HEK293 (cell line): ENCODE data around the gene LETM1.

ENCODE experiments used
- EGR2 ChIP-seq: fragments of 450-650 bp; formaldehyde crosslinking; IDR thresholded peaks from 2 replicates; pipeline ENCODE4 v1.5.1; 2016; ENCODE audit warnings: low read depth, missing biosample characterization, missing genetic modification characterization
- KLF16 ChIP-seq: fragments of 450-650 bp; formaldehyde crosslinking; IDR thresholded peaks from 2 replicates; pipeline ENCODE4 v1.5.1; 2017; ENCODE audit warnings: missing biosample characterization, missing genetic modification characterization
- KLF8 ChIP-seq: fragments of 450-650 bp; formaldehyde crosslinking; IDR thresholded peaks from 2 replicates; pipeline ENCODE4 v1.5.1; 2016; ENCODE audit warnings: missing biosample characterization, missing genetic modification characterization
- SP2 ChIP-seq: fragments of 450-650 bp; formaldehyde crosslinking; IDR thresholded peaks from 2 replicates; pipeline ENCODE4 v1.5.1; 2016; ENCODE audit warnings: missing biosample characterization, missing genetic modification characterization
- SP7 ChIP-seq: fragments of 450-650 bp; formaldehyde crosslinking; IDR thresholded peaks from 2 replicates; pipeline ENCODE4 v1.5.1; 2016; ENCODE audit warnings: missing biosample characterization, missing genetic modification characterization
- ZBTB11 ChIP-seq: fragments of 450-650 bp; formaldehyde crosslinking; conservative IDR thresholded peaks from 2 replicates; pipeline ENCODE4 v1.5.1; 2016; ENCODE audit warnings: low read depth, missing biosample characterization, missing genetic modification characterization
- ZBTB20 ChIP-seq: fragments of 450-650 bp; formaldehyde crosslinking; IDR thresholded peaks from 2 replicates; pipeline ENCODE4 v1.5.1; 2016; ENCODE audit warnings: missing biosample characterization, missing genetic modification characterization
- ZBTB48 ChIP-seq: fragments of 450-650 bp; formaldehyde crosslinking; IDR thresholded peaks from 2 replicates; pipeline ENCODE4 v1.5.1; 2016; ENCODE audit warnings: missing biosample characterization, missing genetic modification characterization
- ZEB2 ChIP-seq: fragments of 450-650 bp; formaldehyde crosslinking; IDR thresholded peaks from 2 replicates; pipeline ENCODE4 v1.5.1; 2016; ENCODE audit warnings: missing biosample characterization, missing genetic modification characterization
- ZFHX2 ChIP-seq: fragments of 450-650 bp; formaldehyde crosslinking; conservative IDR thresholded peaks from 2 replicates; pipeline ENCODE4 v1.5.1; 2016; ENCODE audit warnings: missing biosample characterization, missing genetic modification characterization
- ZNF140 ChIP-seq: fragments of 450-650 bp; formaldehyde crosslinking; IDR thresholded peaks from 2 replicates; pipeline ENCODE4 v1.5.1; 2016; ENCODE audit warnings: missing biosample characterization, missing genetic modification characterization
- ZNF2 ChIP-seq: fragments of 450-650 bp; formaldehyde crosslinking; IDR thresholded peaks from 2 replicates; pipeline ENCODE4 v1.5.1; 2016; ENCODE audit warnings: missing biosample characterization, missing genetic modification characterization
- ZNF214 ChIP-seq: fragments of 450-650 bp; formaldehyde crosslinking; IDR thresholded peaks from 2 replicates; pipeline ENCODE4 v1.5.1; 2017; ENCODE audit warnings: missing biosample characterization, mild to moderate bottlenecking, missing genetic modification characterization, borderline replicate concordance
- ZNF223 ChIP-seq: fragments of 450-650 bp; formaldehyde crosslinking; IDR thresholded peaks from 2 replicates; pipeline ENCODE4 v1.5.1; 2016; ENCODE audit warnings: missing biosample characterization, missing genetic modification characterization
- ZNF239 ChIP-seq: fragments of 450-650 bp; formaldehyde crosslinking; IDR thresholded peaks from 2 replicates; pipeline ENCODE4 v1.5.1; 2016; ENCODE audit warnings: missing biosample characterization, missing genetic modification characterization
- ZNF24 ChIP-seq: fragments of 450-650 bp; formaldehyde crosslinking; IDR thresholded peaks from 2 replicates; pipeline ENCODE4 v1.5.1; 2016; ENCODE audit warnings: missing biosample characterization, missing genetic modification characterization
- ZNF324 ChIP-seq: fragments of 450-650 bp; formaldehyde crosslinking; IDR thresholded peaks from 2 replicates; pipeline ENCODE4 v1.5.1; 2016; ENCODE audit warnings: missing biosample characterization, missing genetic modification characterization
- ZNF335 ChIP-seq: fragments of 450-650 bp; formaldehyde crosslinking; conservative IDR thresholded peaks from 2 replicates; pipeline ENCODE4 v1.5.1; 2016; ENCODE audit warnings: missing biosample characterization, missing genetic modification characterization
- ZNF341 ChIP-seq: fragments of 450-650 bp; formaldehyde crosslinking; IDR thresholded peaks from 2 replicates; pipeline ENCODE4; 2016; ENCODE audit warnings: low read depth, missing biosample characterization, missing genetic modification characterization
- ZNF37A ChIP-seq: fragments of 450-650 bp; IDR thresholded peaks from 2 replicates; pipeline ENCODE4 v1.5.1; 2018; ENCODE audit warnings: missing biosample characterization, missing genetic modification characterization
- ZNF501 ChIP-seq: fragments of 450-650 bp; formaldehyde crosslinking; IDR thresholded peaks from 2 replicates; pipeline ENCODE4 v1.5.1; 2016; ENCODE audit warnings: missing biosample characterization, missing genetic modification characterization
- ZNF544 ChIP-seq: fragments of 450-650 bp; formaldehyde crosslinking; IDR thresholded peaks from 2 replicates; pipeline ENCODE4 v1.5.0; 2017; ENCODE audit warnings: missing biosample characterization, missing genetic modification characterization
- ZNF558 ChIP-seq: fragments of 450-650 bp; formaldehyde crosslinking; IDR thresholded peaks from 2 replicates; pipeline ENCODE4 v1.5.1; 2016; ENCODE audit warnings: missing biosample characterization, missing genetic modification characterization
- ZNF561 ChIP-seq: fragments of 450-650 bp; IDR thresholded peaks from 2 replicates; pipeline ENCODE4 v1.5.1; 2018; ENCODE audit warnings: missing biosample characterization, missing genetic modification characterization, borderline replicate concordance
- ZNF600 ChIP-seq: fragments of 450-650 bp; formaldehyde crosslinking; IDR thresholded peaks from 2 replicates; pipeline ENCODE4 v1.5.1; 2016; ENCODE audit warnings: missing biosample characterization, missing genetic modification characterization
- ZNF639 ChIP-seq: fragments of 450-650 bp; formaldehyde crosslinking; IDR thresholded peaks from 2 replicates; pipeline ENCODE4 v1.5.1; 2016; ENCODE audit warnings: missing biosample characterization, missing genetic modification characterization
- ZNF677 ChIP-seq: fragments of 450-650 bp; IDR thresholded peaks from 2 replicates; pipeline ENCODE4 v1.5.0; 2018; ENCODE audit warnings: missing biosample characterization, mild to moderate bottlenecking, missing genetic modification characterization, moderate library complexity
- ZNF692 ChIP-seq: fragments of 450-650 bp; formaldehyde crosslinking; IDR thresholded peaks from 2 replicates; pipeline ENCODE4 v1.5.1; 2016; ENCODE audit warnings: missing biosample characterization, missing genetic modification characterization
- TF ChIP-seq, protein P1 (sequence below): fragments of 450-650 bp; formaldehyde crosslinking; optimal IDR thresholded peaks from 2 replicates; pipeline ENCODE3; 2016; ENCODE audit warnings: missing biosample characterization, mild to moderate bottlenecking, missing genetic modification characterization
- TF ChIP-seq, protein P2 (sequence below): fragments of 450-650 bp; formaldehyde crosslinking; IDR thresholded peaks from 2 replicates; pipeline ENCODE4 v1.5.1; 2016; ENCODE audit warnings: missing biosample characterization, missing genetic modification characterization

Gene LETM1

GRCh38 chr4:1870578-1871443 is 14.9 kb upstream of the LETM1 start, which contains the start of gene NSD2 (continued):
- TF ChIP-seq SP2 (peak; percentile 29), ZNF335 (peak; percentile 65), ZNF24 (no peak), ZBTB11 (tag by site-specific recombination) (peak; percentile 62; the same call in 1 of the 2 replicates), KLF8 (tag by site-specific recombination) (peak; percentile 87), ZNF223 (tag by site-specific recombination) (0 out of 2 replicates have a peak, but pooled peaks have one; percentile 39), ZNF692 (peak; percentile 83), ZNF324 (no peak), ZNF558 (tag by site-specific recombination) (no peak), KLF16 (tag by site-specific recombination) (peak; percentile 12; the same call in 1 of the 2 replicates), EGR2 (tag by site-specific recombination) (peak; percentile 83; the same call in 1 of the 2 replicates), ZNF501 (tag by site-specific recombination) (no peak; the same call in 1 of the 2 replicates), ZNF600 (tag by site-specific recombination) (peak; percentile 65), ZBTB48 (tag by site-specific recombination) (peak; percentile 70), ZNF2 (tag by site-specific recombination) (peak; percentile 59; the same call in 1 of the 2 replicates), SP7 (peak; percentile 68), ZNF677 (no peak), ZNF239 (tag by site-specific recombination) (no peak), ZFHX2 (tag by site-specific recombination) (no peak; the same call in 1 of the 2 replicates), ZNF140 (tag by site-specific recombination) (no peak), ZNF544 (tag by site-specific recombination) (no peak), ZNF37A (tag by site-specific recombination) (no peak), ZNF561 (tag by site-specific recombination) (peak; percentile 74; the same call in 1 of the 2 replicates), ZNF341 (tag by site-specific recombination) (peak; percentile 70), ZEB2 (tag by site-specific recombination) (peak; percentile 16; the same call in 1 of the 2 replicates), ZBTB20 (tag by site-specific recombination) (peak; percentile 90), ZNF639 (tag by site-specific recombination) (no peak), ZNF214 (tag by site-specific recombination) (no peak)
- TF ChIP-seq, protein P1, sequence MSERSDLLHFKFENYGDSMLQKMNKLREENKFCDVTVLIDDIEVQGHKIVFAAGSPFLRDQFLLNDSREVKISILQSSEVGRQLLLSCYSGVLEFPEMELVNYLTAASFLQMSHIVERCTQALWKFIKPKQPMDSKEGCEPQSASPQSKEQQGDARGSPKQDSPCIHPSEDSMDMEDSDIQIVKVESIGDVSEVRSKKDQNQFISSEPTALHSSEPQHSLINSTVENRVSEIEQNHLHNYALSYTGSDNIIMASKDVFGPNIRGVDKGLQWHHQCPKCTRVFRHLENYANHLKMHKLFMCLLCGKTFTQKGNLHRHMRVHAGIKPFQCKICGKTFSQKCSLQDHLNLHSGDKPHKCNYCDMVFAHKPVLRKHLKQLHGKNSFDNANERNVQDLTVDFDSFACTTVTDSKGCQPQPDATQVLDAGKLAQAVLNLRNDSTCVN (tag by site-specific recombination) = peak; percentile 85
- TF ChIP-seq, protein P2, sequence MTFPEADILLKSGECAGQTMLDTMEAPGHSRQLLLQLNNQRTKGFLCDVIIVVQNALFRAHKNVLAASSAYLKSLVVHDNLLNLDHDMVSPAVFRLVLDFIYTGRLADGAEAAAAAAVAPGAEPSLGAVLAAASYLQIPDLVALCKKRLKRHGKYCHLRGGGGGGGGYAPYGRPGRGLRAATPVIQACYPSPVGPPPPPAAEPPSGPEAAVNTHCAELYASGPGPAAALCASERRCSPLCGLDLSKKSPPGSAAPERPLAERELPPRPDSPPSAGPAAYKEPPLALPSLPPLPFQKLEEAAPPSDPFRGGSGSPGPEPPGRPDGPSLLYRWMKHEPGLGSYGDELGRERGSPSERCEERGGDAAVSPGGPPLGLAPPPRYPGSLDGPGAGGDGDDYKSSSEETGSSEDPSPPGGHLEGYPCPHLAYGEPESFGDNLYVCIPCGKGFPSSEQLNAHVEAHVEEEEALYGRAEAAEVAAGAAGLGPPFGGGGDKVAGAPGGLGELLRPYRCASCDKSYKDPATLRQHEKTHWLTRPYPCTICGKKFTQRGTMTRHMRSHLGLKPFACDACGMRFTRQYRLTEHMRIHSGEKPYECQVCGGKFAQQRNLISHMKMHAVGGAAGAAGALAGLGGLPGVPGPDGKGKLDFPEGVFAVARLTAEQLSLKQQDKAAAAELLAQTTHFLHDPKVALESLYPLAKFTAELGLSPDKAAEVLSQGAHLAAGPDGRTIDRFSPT (tag by site-specific recombination) = peak; percentile 66; the same call in 1 of the 2 replicates
